Hair follicular keratinocyte (primary cell): Measurements from ENCODE around the gene ZNF266. TPM values are rescaled to one million over a fixed set of nuclear protein-coding genes. Genes with fewer than 3 reads are reported as not detected.

Experiments used
- total RNA-seq: library from RNA; depleted of rRNA; stranded (reverse); fragments of >200 nt; gene quantifications from 2 replicates; pipeline ENCODE4 v1.2.3, GENCODE V29; 2015

ZNF266 gene
- 7.1 and 8.8 TPM in 2 replicates for total RNA-seq

DNA sequence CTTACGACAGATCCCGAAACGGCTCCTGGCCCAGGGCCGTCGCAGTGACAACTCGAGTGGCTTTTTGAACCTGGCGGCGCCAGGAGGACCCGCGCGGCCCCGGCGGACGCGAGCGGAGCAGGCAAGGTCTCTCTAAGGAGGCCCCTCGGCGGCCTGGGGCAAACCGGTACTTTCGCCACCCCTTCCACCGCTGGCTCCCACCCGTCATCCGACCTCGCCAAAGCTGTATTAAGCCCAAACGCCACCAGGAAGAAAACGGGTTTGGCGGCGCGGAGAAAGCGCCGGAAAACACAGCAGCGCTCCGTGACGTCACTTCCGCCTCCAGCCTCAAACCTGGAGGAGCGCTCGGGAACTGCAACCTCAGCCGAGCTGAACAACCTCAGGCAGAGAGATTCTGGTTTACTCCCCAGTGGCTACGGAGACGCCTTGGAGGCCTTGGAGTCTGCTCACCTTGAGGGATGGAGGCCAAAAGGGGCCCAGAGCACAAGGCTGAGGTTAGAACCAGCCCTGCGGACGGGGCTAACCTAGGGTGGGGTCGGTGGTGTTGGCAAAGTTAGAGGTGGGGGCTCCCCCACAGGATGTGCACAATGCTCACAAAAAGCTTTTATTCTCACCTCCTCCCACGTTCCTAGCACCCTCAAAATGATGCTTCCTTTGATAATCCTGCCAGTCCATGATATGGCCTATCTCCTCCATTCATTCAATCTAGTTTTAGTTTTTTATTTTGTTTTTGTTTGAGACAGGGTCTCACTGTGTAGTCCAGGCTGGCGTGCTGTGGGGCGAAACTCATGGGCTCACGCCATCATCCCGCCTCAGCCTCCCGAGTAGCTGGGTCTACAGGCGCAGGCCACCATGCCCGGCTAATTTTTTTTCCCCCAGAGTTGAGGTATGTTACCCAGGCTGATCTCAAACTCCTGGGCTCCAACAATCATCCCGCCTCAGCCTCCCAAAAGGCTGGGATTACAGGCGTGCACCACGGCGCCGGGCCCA is at the start of gene ZNF266:
TSS of gene ZNF266 (minus strand) at position 295 of the 990 bp plus-strand sequence. CDS start 15,484 bp downstream, outside the sequence.

DNA sequence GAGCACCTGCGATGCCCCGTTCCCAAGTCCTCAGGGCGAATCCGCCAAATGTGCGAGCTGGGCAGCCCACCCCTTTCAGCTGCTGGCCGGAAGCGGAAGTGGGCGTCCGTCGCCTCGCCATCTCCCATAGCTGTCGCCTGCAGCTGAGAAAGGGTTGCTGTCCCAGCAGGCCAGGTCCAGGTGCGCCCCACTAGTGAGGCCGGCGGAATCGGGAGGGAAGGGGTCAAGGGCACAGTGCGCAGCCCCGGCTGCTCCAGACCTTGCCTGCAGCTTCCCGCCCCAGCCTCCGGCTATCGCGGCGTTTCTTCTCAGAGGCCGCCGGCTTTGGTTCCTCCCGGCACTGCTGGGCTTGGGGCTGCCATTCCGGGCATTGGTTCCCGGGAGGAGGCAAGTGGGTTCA is 72.5 kb downstream of the ZNF266 start, which contains the start of gene ZNF177:
TSS of gene ZNF177 (plus strand) at position 109 of the 400 bp plus-strand sequence. CDS start 15,299 bp downstream, outside the sequence.

Other genes with a start within 250 kb of the ZNF266 start
- not detected in 2 replicates for gene OR7D4, start 216.0 kb downstream of the ZNF266 start, total RNA-seq
- not detected in 2 replicates for gene OR7E24, start 184.6 kb downstream of the ZNF266 start, total RNA-seq
- 10.9 and 19.1 TPM in 2 replicates for gene ZNF699, start 125.7 kb downstream of the ZNF266 start, total RNA-seq
- 4.9 and 5.2 TPM in 2 replicates for gene ZNF559, start 111.4 kb downstream of the ZNF266 start, total RNA-seq
- 0.08 and 0.39 TPM in 2 replicates for gene ZNF177, start 72.6 kb downstream of the ZNF266 start, total RNA-seq
- 0.16 and 0.19 TPM in 2 replicates for gene ZNF560, start 63.0 kb upstream of the ZNF266 start, total RNA-seq
- 5.3 and 6.4 TPM in 2 replicates for gene ZNF426, start 103.1 kb upstream of the ZNF266 start, total RNA-seq
- gene ZNF121, start 148.9 kb upstream of the ZNF266 start, total RNA-seq = 20.7 and 22.9 TPM in 2 replicates
- 20.6 and 29.0 TPM in 2 replicates for gene ZNF561, start 185.7 kb upstream of the ZNF266 start, total RNA-seq
- 18.8 and 19.1 TPM in 2 replicates for gene ZNF562, start 239.5 kb upstream of the ZNF266 start, total RNA-seq